HL-60 (cell line): ENCODE results near the gene KMT5B.

Experiments
- GABPA ChIP-seq: IDR thresholded peaks from 2 replicates; pipeline ENCODE4 v1.6.1; 2012; ENCODE audit warnings: low read depth
- POLR2AphosphoS5 ChIP-seq: IDR thresholded peaks from 2 replicates; pipeline ENCODE4 v1.6.1; 2012; ENCODE audit warnings: low read depth
- SPI1 ChIP-seq: IDR thresholded peaks from 2 replicates; pipeline ENCODE4 v1.6.1; 2012; ENCODE audit warnings: low read depth, mild to moderate bottlenecking, borderline replicate concordance
- TF ChIP-seq, protein P1 (sequence below): IDR thresholded peaks from one replicate; pipeline ENCODE4 v1.5.1; 2011; ENCODE audit warnings: low read length, control low read depth, inconsistent platforms; ENCODE audit not compliant: insufficient read depth
- TF ChIP-seq, protein P2 (sequence below): IDR thresholded peaks from 2 replicates; pipeline ENCODE4 v1.6.1; 2012; ENCODE audit warnings: low read depth; ENCODE audit not compliant: insufficient replicate concordance

DNA sequence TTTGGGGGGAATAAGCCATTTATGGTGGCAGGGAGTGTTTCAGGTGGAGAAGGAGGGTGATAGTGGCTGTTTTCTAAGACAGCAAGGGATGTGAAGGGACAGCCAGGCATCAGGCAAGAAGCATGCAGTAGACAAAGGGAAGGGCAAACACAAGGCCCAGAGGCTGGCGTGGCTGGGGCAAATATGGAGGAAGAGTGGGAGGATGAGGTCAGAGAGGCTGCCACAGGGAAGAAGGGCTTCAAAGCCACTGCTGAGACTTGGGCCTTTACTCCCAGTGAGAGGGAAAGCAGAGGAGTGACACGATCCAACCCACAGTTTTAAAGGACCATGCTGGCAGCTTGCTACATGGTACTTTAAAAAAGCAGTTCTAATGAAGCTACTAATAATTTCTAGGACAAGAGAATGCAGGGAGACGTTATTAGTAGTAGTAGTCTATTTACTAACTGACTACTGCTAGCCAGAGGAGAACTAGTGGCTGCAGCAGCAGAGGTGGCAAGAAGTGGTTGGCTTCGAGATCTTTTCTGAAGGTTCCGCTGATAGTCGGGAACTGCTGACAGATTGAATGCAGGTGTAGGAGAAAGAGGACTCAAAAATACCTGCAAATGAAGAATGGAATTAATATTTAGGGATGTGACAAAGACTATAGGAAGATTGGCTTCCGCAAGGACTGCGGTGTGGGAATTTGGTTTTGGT lies 13.7 kb downstream of the KMT5B start:
- TF ChIP-seq, protein P1, sequence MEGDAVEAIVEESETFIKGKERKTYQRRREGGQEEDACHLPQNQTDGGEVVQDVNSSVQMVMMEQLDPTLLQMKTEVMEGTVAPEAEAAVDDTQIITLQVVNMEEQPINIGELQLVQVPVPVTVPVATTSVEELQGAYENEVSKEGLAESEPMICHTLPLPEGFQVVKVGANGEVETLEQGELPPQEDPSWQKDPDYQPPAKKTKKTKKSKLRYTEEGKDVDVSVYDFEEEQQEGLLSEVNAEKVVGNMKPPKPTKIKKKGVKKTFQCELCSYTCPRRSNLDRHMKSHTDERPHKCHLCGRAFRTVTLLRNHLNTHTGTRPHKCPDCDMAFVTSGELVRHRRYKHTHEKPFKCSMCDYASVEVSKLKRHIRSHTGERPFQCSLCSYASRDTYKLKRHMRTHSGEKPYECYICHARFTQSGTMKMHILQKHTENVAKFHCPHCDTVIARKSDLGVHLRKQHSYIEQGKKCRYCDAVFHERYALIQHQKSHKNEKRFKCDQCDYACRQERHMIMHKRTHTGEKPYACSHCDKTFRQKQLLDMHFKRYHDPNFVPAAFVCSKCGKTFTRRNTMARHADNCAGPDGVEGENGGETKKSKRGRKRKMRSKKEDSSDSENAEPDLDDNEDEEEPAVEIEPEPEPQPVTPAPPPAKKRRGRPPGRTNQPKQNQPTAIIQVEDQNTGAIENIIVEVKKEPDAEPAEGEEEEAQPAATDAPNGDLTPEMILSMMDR: no peak
- no peak for TF ChIP-seq POLR2AphosphoS5
- TF ChIP-seq, protein P2, sequence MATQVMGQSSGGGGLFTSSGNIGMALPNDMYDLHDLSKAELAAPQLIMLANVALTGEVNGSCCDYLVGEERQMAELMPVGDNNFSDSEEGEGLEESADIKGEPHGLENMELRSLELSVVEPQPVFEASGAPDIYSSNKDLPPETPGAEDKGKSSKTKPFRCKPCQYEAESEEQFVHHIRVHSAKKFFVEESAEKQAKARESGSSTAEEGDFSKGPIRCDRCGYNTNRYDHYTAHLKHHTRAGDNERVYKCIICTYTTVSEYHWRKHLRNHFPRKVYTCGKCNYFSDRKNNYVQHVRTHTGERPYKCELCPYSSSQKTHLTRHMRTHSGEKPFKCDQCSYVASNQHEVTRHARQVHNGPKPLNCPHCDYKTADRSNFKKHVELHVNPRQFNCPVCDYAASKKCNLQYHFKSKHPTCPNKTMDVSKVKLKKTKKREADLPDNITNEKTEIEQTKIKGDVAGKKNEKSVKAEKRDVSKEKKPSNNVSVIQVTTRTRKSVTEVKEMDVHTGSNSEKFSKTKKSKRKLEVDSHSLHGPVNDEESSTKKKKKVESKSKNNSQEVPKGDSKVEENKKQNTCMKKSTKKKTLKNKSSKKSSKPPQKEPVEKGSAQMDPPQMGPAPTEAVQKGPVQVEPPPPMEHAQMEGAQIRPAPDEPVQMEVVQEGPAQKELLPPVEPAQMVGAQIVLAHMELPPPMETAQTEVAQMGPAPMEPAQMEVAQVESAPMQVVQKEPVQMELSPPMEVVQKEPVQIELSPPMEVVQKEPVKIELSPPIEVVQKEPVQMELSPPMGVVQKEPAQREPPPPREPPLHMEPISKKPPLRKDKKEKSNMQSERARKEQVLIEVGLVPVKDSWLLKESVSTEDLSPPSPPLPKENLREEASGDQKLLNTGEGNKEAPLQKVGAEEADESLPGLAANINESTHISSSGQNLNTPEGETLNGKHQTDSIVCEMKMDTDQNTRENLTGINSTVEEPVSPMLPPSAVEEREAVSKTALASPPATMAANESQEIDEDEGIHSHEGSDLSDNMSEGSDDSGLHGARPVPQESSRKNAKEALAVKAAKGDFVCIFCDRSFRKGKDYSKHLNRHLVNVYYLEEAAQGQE: no peak
- TF ChIP-seq SPI1: no peak
- TF ChIP-seq GABPA: no peak
